CD4-positive, alpha-beta T cell (primary cell): Measurements from ENCODE around the gene FBXO44. TPM values are rescaled to one million over a fixed set of nuclear protein-coding genes. Genes with fewer than 3 reads are reported as not detected.

ENCODE experiments used
- ATAC-seq: fragments of 200-7000 bp; cut with Tn5 transposase; one replicate; pipeline ENCODE4 v1.10.0; 2022; ENCODE audit warnings: mild to moderate bottlenecking; ENCODE audit not compliant: poor library complexity
- CTCF ChIA-PET: fragments of 350-600 bp; sonication (Branson Sonifier 250); formaldehyde crosslinking; loops from one replicate; lab custom pipeline; 2021; ENCODE audit warnings: antibody characterized with exemption, inconsistent platforms; lab: Charles Lee
- POLR2A ChIA-PET: fragments of 350-600 bp; sonication (Branson Sonifier 250); formaldehyde crosslinking; loops from one replicate; lab custom pipeline; 2021; ENCODE audit warnings: antibody characterized with exemption, inconsistent platforms; lab: Charles Lee
- DNase-seq, 14 experiments: peaks; one replicate each; pipeline ENCODE4 v3.0.0-alpha.2; 2013 to 2020; ENCODE audit warnings: mixed read lengths in 2 of 14
- H3K27ac ChIP-seq, 2 donors: one replicate each; pipeline versions ENCODE4 v1.5.1 to v1.7.0; 2013; ENCODE audit warnings: low read length in 2 of 2, low read depth in 1 of 2, mild to moderate bottlenecking in 1 of 2
- H3K27me3 ChIP-seq, 2 experiments: 1 replicate in 1 of 2; 2 replicates in 1 of 2; pipeline versions ENCODE4 v1.6.1 to v1.7.0; 2013; ENCODE audit warnings: low read length in 2 of 2, control low read depth in 1 of 2, mild to moderate bottlenecking in 1 of 2, moderate library complexity in 1 of 2; ENCODE audit not compliant: insufficient read depth in 2 of 2, control insufficient read depth in 1 of 2
- H3K36me3 ChIP-seq: one replicate; pipeline ENCODE4 v1.6.1; 2013; ENCODE audit warnings: low read length, control low read depth; ENCODE audit not compliant: insufficient read depth
- H3K4me1 ChIP-seq: one replicate; pipeline ENCODE4 v1.6.1; 2013; ENCODE audit warnings: low read length, control low read depth; ENCODE audit not compliant: insufficient read depth
- H3K4me3 ChIP-seq: one replicate; pipeline ENCODE4 v1.5.1; 2013; ENCODE audit warnings: mild to moderate bottlenecking, low read length, moderate library complexity
- H3K9me3 ChIP-seq, 2 experiments: 1 replicate in 1 of 2; 2 replicates in 1 of 2; pipeline versions ENCODE4 v1.6.1 to v1.7.0; 2013; ENCODE audit warnings: low read length in 2 of 2, mild to moderate bottlenecking in 2 of 2, control low read depth in 1 of 2, moderate library complexity in 1 of 2; ENCODE audit not compliant: control insufficient read depth in 1 of 2, insufficient read depth in 1 of 2
- H3K27ac Mint-ChIP-seq: one replicate; pipeline ENCODE4 v1.8.0; 2020; ENCODE audit warnings: mixed read lengths
- H3K27me3 Mint-ChIP-seq: one replicate; pipeline ENCODE4 v1.8.0; 2021; ENCODE audit warnings: mixed read lengths
- H3K36me3 Mint-ChIP-seq: one replicate; pipeline ENCODE4 v1.8.0; 2021; ENCODE audit warnings: low read depth, mixed read lengths
- H3K4me1 Mint-ChIP-seq: one replicate; pipeline ENCODE4 v1.8.0; 2021; ENCODE audit warnings: low read depth, mixed read lengths
- H3K4me3 Mint-ChIP-seq: one replicate; pipeline ENCODE4 v1.8.0; 2020; ENCODE audit warnings: mild to moderate bottlenecking, mixed read lengths
- H3K9me3 Mint-ChIP-seq: one replicate; pipeline ENCODE4 v1.8.0; 2020; ENCODE audit warnings: mixed read lengths
- CTCF ChIP-seq: fragments of 200-600 bp; IDR thresholded peaks from one replicate; pipeline ENCODE4 v1.8.0; 2022; ENCODE audit warnings: antibody characterized with exemption, mild to moderate bottlenecking
- intact Hi-C, 2 experiments: fragments of 100-400 bp; cut with DNase I in 1 of 2; cut with micrococcal nuclease in 1 of 2; formaldehyde crosslinking; loops; one replicate each; pipeline versions ENCODE4 v1.15.1 to v1.9.0; 2023 to 2025; cut with DNase I, micrococcal nuclease
- total RNA-seq, 174 experiments: library from RNA in 2 of 174; stranded (reverse) in 2 of 174; gene quantifications; one replicate each; pipeline ENCODE4 v1.2.3 and lab custom pipeline; 2021 to 2026

Gene FBXO44
- total RNA-seq, 2 experiments from 2014 or later: 44.9 to 48.4 TPM

- Histone ChIP-seq H3K9me3 (peaks cover 0 to 5% of the 10 kb centered on the region in 2 experiments), H3K4me3 (no peak overlapping the region), H3K27ac (no peak overlapping the region), H3K27me3 (no peaks in the 10 kb centered on the region), H3K4me1 (no peaks in the 10 kb centered on the region), H3K36me3 (no peaks in the 10 kb centered on the region)
- Mint-ChIP-seq H3K27ac (no peak overlapping the region), H3K27me3 (no peaks in the 10 kb centered on the region), H3K36me3 (no peaks in the 10 kb centered on the region), H3K9me3 (no peaks in the 10 kb centered on the region), H3K4me1 (no peaks in the 10 kb centered on the region), H3K4me3 (no peak overlapping the region)
- TF ChIP-seq CTCF: no peak
- no peak for DNase-seq
- POLR2A ChIA-PET: no interaction called here
- no peak for ATAC-seq
- CTCF ChIA-PET: no interaction called here
- intact Hi-C loops: no loop called here
Observed at GRCh38 chr1:11610629-11611180, 44.0 kb upstream of the FBXO44 start.

- DNase-seq (no peak), ATAC-seq (no peak)
- Mint-ChIP-seq H3K36me3 (no peaks in the 10 kb centered on the region), H3K27ac (no peak overlapping the region), H3K4me1 (no peaks in the 10 kb centered on the region), H3K4me3 (no peak overlapping the region), H3K9me3 (no peaks in the 10 kb centered on the region), H3K27me3 (no peaks in the 10 kb centered on the region)
- Histone ChIP-seq H3K27ac (no peak overlapping the region), H3K36me3 (no peaks in the 10 kb centered on the region), H3K9me3 (no peaks in the 10 kb centered on the region), H3K4me3 (no peak overlapping the region), H3K27me3 (peaks cover 0 to 3% of the 10 kb centered on the region in 2 experiments), H3K4me1 (no peaks in the 10 kb centered on the region)
- ChIA-PET CTCF (no interaction called here), POLR2A (no interaction called here)
- TF ChIP-seq CTCF: no peak
- intact Hi-C loops: no loop called here
Observed at GRCh38 chr1:11611638-11612327, 42.9 kb upstream of the FBXO44 start.

- no peaks in the 10 kb centered on the region for H3K4me1 Mint-ChIP-seq
- DNase-seq: no peak
- no peak overlapping the region for H3K27ac Mint-ChIP-seq
- H3K9me3 Mint-ChIP-seq: no peaks in the 10 kb centered on the region
- intact Hi-C loops: no loop called here
- no peaks in the 10 kb centered on the region for H3K9me3 ChIP-seq
- TF ChIP-seq CTCF: no peak
- H3K27me3 Mint-ChIP-seq: no peaks in the 10 kb centered on the region
- peaks cover 3% of the 10 kb centered on the region in 2 experiments for H3K27me3 ChIP-seq
- ChIA-PET CTCF (no interaction called here), POLR2A (no interaction called here)
- no peak overlapping the region for H3K27ac ChIP-seq
- H3K4me1 ChIP-seq: no peaks in the 10 kb centered on the region
- H3K4me3 Mint-ChIP-seq: no peak overlapping the region
- ATAC-seq: no peak
- no peak overlapping the region for H3K4me3 ChIP-seq
- H3K36me3 ChIP-seq: no peaks in the 10 kb centered on the region
- H3K36me3 Mint-ChIP-seq: no peaks in the 10 kb centered on the region
Observed at GRCh38 chr1:11613347-11613746, 41.3 kb upstream of the FBXO44 start.
